Trophoblast cell (in vitro differentiated cells and primary cell): ENCODE measurements around the gene MYO5A.

ENCODE experiments used
- DNase-seq, 2 donors: peaks; one replicate each; pipeline ENCODE4 v3.0.0-alpha.2; 2016
- H2AFZ ChIP-seq: 2 replicates; pipeline ENCODE4 v1.6.1; 2013; ENCODE audit warnings: low read length, moderate library complexity, mild to moderate bottlenecking; ENCODE audit not compliant: insufficient read depth, poor library complexity
- H2AK5ac ChIP-seq: 2 replicates; pipeline ENCODE4 v1.6.1; 2013; ENCODE audit warnings: mild to moderate bottlenecking, low read length
- H2BK120ac ChIP-seq: 2 replicates; pipeline ENCODE4 v1.6.1; 2013; ENCODE audit warnings: low read length, mild to moderate bottlenecking, moderate library complexity; ENCODE audit not compliant: insufficient read depth, poor library complexity
- H2BK12ac ChIP-seq: 2 replicates; pipeline ENCODE4 v1.6.1; 2013; ENCODE audit warnings: mild to moderate bottlenecking, low read length, moderate library complexity
- H2BK5ac ChIP-seq: 2 replicates; pipeline ENCODE4 v1.6.1; 2013; ENCODE audit warnings: low read length, low read depth, moderate library complexity, mild to moderate bottlenecking; ENCODE audit not compliant: poor library complexity
- H3K14ac ChIP-seq: 2 replicates; pipeline ENCODE4 v1.6.1; 2013; ENCODE audit warnings: mild to moderate bottlenecking, low read length
- H3K18ac ChIP-seq: 2 replicates; pipeline ENCODE4 v1.6.1; 2013; ENCODE audit warnings: mild to moderate bottlenecking, low read length
- H3K23ac ChIP-seq: 2 replicates; pipeline ENCODE4 v1.6.1; 2013; ENCODE audit warnings: low read length
- H3K27ac ChIP-seq: 2 replicates; pipeline ENCODE4 v1.5.1; 2013; ENCODE audit warnings: low read depth, mild to moderate bottlenecking, inconsistent platforms, low read length, moderate library complexity
- H3K27me3 ChIP-seq: 2 replicates; pipeline ENCODE4 v1.6.1; 2013; ENCODE audit warnings: inconsistent platforms, mild to moderate bottlenecking, low read length, moderate library complexity; ENCODE audit not compliant: insufficient read depth
- H3K36me3 ChIP-seq, 2 experiments: 1 replicate in 1 of 2; 2 replicates in 1 of 2; pipeline ENCODE4 v1.6.1; 2013; ENCODE audit warnings: low read length in 2 of 2, mild to moderate bottlenecking in 2 of 2, moderate library complexity in 1 of 2; ENCODE audit not compliant: insufficient read depth in 2 of 2, control insufficient read depth in 1 of 2
- H3K4ac ChIP-seq: 2 replicates; pipeline ENCODE4 v1.6.1; 2013; ENCODE audit warnings: low read depth, mild to moderate bottlenecking, low read length, moderate library complexity
- H3K4me1 ChIP-seq, 2 experiments: 1 replicate in 1 of 2; 2 replicates in 1 of 2; pipeline ENCODE4 v1.6.1; 2013; ENCODE audit warnings: low read length in 2 of 2, mild to moderate bottlenecking in 2 of 2, moderate library complexity in 1 of 2; ENCODE audit not compliant: insufficient read depth in 2 of 2, control insufficient read depth in 1 of 2
- H3K4me2 ChIP-seq: 2 replicates; pipeline ENCODE4 v1.6.1; 2013; ENCODE audit warnings: inconsistent platforms, mild to moderate bottlenecking, low read length, moderate library complexity
- H3K4me3 ChIP-seq: 2 replicates; pipeline ENCODE4 v1.5.1; 2013; ENCODE audit warnings: mild to moderate bottlenecking, low read depth, low read length, inconsistent platforms
- H3K79me1 ChIP-seq: one replicate; pipeline ENCODE4 v1.6.1; 2013; ENCODE audit warnings: low read length
- H3K79me2 ChIP-seq: 2 replicates; pipeline ENCODE4 v1.6.1; 2013; ENCODE audit warnings: low read length, mild to moderate bottlenecking; ENCODE audit not compliant: control insufficient read depth, insufficient read depth, poor library complexity
- H3K9ac ChIP-seq: 2 replicates; pipeline ENCODE4 v1.6.1; 2013; ENCODE audit warnings: mild to moderate bottlenecking, low read length
- H3K9me3 ChIP-seq: 2 replicates; pipeline ENCODE4 v1.6.1; 2013; ENCODE audit warnings: low read depth, mild to moderate bottlenecking, control low read depth, inconsistent platforms, low read length; ENCODE audit not compliant: insufficient read depth
- H4K12ac ChIP-seq: 2 replicates; pipeline ENCODE4 v1.6.1; 2013; ENCODE audit warnings: low read depth, mild to moderate bottlenecking, low read length, moderate library complexity
- H4K8ac ChIP-seq: 2 replicates; pipeline ENCODE4 v1.6.1; 2013; ENCODE audit warnings: low read depth, mild to moderate bottlenecking, low read length, moderate library complexity
- H4K91ac ChIP-seq: one replicate; pipeline ENCODE4 v1.6.1; 2013; ENCODE audit warnings: low read depth, mild to moderate bottlenecking, low read length, moderate library complexity
- WGBS: extraction: QIAGEN DNeasy Blood & Tissue Kit; methylation state at CpG from one replicate; pipeline ENCODE4 v1.1.7; 2013; ENCODE audit warnings: missing lambda C conversion rate; ENCODE audit not compliant: insufficient read length, insufficient coverage; ENCODE audit errors: extremely low coverage; 5-methylcytosine and 5-hydroxymethylcytosine counted together

MYO5A gene

DNA sequence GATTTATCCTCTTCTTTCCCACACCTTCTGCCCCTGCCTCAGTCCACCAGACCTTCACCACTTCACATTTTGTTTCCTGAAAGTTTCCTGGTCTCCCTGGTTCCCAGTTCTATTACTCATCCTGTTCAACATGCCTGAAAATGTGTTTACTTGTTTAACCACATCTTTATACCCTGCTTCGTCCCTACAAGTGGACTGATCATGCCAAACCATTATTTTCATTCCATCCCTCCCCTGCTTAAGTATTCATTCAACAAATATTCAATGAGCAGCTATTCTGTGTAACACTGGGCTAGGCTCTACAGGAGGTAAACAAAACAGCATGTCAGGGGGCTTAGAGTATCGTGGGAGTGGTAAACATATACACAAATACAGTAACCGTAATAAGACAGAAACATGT, 5.5 kb downstream of the MYO5A start:
- no peak overlapping the region for H2BK120ac ChIP-seq
- peaks cover 0 to 2% of the 10 kb centered on the region in 2 experiments for H3K4me1 ChIP-seq
- no peak overlapping the region for H3K18ac ChIP-seq
- H3K36me3 ChIP-seq: no peaks in the 10 kb centered on the region
- H3K9ac ChIP-seq: no peak overlapping the region
- no peak overlapping the region for H2AFZ ChIP-seq
- peak; percentile 11 to 36 for DNase-seq
- H3K79me2 ChIP-seq: no peaks in the 10 kb centered on the region
- H3K4me2 ChIP-seq: no peak overlapping the region
- no peak overlapping the region for H3K4ac ChIP-seq
- H2BK12ac ChIP-seq: no peak overlapping the region
- no peak overlapping the region for H3K23ac ChIP-seq
- H4K8ac ChIP-seq: no peak overlapping the region
- H3K27me3 ChIP-seq: peaks cover 2% of the 10 kb centered on the region
- no peak overlapping the region for H2BK5ac ChIP-seq
- no peak overlapping the region for H3K4me3 ChIP-seq
- H4K12ac ChIP-seq: no peak overlapping the region
- WGBS: no CpG with 5 or more reads among the region's 3 CpGs
- H3K79me1 ChIP-seq: no peaks in the 10 kb centered on the region
- H4K91ac ChIP-seq: no peak overlapping the region
- H3K9me3 ChIP-seq: no peaks in the 10 kb centered on the region
- H3K14ac ChIP-seq: no peak overlapping the region
- no peak overlapping the region for H3K27ac ChIP-seq
- H2AK5ac ChIP-seq: no peak overlapping the region

- Histone ChIP-seq H2BK5ac (no peak overlapping the region), H3K9ac (no peak overlapping the region), H3K79me2 (no peaks in the 10 kb centered on the region), H3K18ac (no peak overlapping the region), H4K12ac (no peak overlapping the region), H2AK5ac (no peak overlapping the region), H2BK120ac (no peak overlapping the region), H3K79me1 (no peaks in the 10 kb centered on the region), H3K4me1 (no peaks in the 10 kb centered on the region), H3K23ac (no peak overlapping the region), H2BK12ac (no peak overlapping the region), H4K91ac (no peak overlapping the region), H3K27ac (no peak overlapping the region), H4K8ac (no peak overlapping the region), H3K14ac (no peak overlapping the region), H3K4me3 (no peak overlapping the region), H3K4ac (no peak overlapping the region), H2AFZ (no peak overlapping the region), H3K27me3 (no peaks in the 10 kb centered on the region), H3K4me2 (no peak overlapping the region), H3K36me3 (no peaks in the 10 kb centered on the region), H3K9me3 (no peaks in the 10 kb centered on the region)
- DNase-seq: no peak
- no CpG with 5 or more reads among the region's 3 CpGs for WGBS
These were observed 7.0 kb downstream of the MYO5A start for GRCh38 chr15:52521682-52522081.

GRCh38 chr15:52520421-52520820, 8.3 kb downstream of the MYO5A start:
- H4K12ac ChIP-seq: no peak overlapping the region

DNA sequence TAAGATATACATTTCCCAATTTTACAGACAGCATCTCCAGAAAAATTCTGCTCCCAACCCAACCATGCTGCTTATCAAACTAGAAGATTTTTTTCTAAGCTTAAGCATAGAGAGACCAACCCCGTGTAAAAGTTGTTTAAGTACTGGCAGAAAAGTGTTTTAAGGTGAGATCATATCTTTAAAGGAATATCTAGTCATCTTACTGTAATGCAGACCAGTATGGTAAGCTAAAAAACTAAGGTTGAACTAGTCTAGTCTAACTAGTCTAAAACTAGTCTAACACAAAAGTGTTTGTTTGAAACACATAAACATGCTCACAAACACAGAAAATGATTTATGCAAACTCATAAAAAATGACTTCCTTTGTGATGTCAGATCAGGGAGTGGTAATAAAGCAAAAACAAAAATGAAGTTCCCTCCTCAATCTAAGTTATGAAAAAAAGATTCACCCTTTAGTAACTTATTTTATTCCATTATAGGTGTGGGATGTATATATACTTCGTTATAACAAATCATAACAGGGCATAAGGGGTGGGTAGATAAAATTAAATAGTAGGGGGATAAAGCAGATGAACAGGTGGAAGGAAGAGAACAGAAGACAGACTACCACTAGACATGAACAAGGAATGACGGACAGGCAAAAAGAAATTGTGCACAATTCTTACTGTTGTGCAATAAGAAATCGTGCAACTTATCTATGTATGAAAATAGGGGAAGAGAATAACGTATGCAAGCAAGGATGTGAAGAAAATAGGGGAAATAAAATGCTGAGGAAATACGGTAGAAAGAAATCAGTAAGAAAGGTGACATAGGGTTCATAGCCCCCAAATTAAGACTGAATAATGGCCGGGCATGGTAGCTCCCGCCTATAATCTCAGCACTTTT, 10.0 kb downstream of the MYO5A start:
- no peak overlapping the region for H2BK12ac ChIP-seq
- no peaks in the 10 kb centered on the region for H3K9me3 ChIP-seq
- no peak overlapping the region for H3K4ac ChIP-seq
- WGBS: no CpG with 5 or more reads among the region's 8 CpGs
- peak in 1 of 2 donors; percentile 65 for DNase-seq
- H3K27me3 ChIP-seq: no peaks in the 10 kb centered on the region
- no peak overlapping the region for H2BK5ac ChIP-seq
- no peak overlapping the region for H3K4me2 ChIP-seq
- no peaks in the 10 kb centered on the region for H3K79me2 ChIP-seq
- H4K91ac ChIP-seq: no peak overlapping the region
- no peaks in the 10 kb centered on the region for H3K4me1 ChIP-seq
- no peak overlapping the region for H3K27ac ChIP-seq
- no peak overlapping the region for H4K8ac ChIP-seq
- no peak overlapping the region for H2AFZ ChIP-seq
- no peak overlapping the region for H3K9ac ChIP-seq
- no peaks in the 10 kb centered on the region for H3K36me3 ChIP-seq
- H4K12ac ChIP-seq: no peak overlapping the region
- H3K4me3 ChIP-seq: no peak overlapping the region
- H3K79me1 ChIP-seq: no peaks in the 10 kb centered on the region
- H3K23ac ChIP-seq: no peak overlapping the region
- H3K14ac ChIP-seq: no peak overlapping the region
- H3K18ac ChIP-seq: no peak overlapping the region
- H2BK120ac ChIP-seq: no peak overlapping the region
- no peak overlapping the region for H2AK5ac ChIP-seq

More at GRCh38 chr15:52520421-52520820, 8.3 kb downstream of the MYO5A start:
- no peak overlapping the region for H3K14ac ChIP-seq
- no peak overlapping the region for H2BK5ac ChIP-seq
- no peak overlapping the region for H4K8ac ChIP-seq
- no peak overlapping the region for H3K18ac ChIP-seq
- no peak overlapping the region for H3K4me3 ChIP-seq
- H3K27ac ChIP-seq: no peak overlapping the region
- H3K79me1 ChIP-seq: no peaks in the 10 kb centered on the region
- no peak overlapping the region for H2BK12ac ChIP-seq
- H2AFZ ChIP-seq: no peak overlapping the region
- no peaks in the 10 kb centered on the region for H3K27me3 ChIP-seq
- no peaks in the 10 kb centered on the region for H3K9me3 ChIP-seq
- no peak overlapping the region for H3K9ac ChIP-seq
- H3K79me2 ChIP-seq: no peaks in the 10 kb centered on the region
- no peak overlapping the region for H2AK5ac ChIP-seq
- no peak overlapping the region for H3K4me2 ChIP-seq
- H2BK120ac ChIP-seq: no peak overlapping the region
- DNase-seq: no peak
- no peak overlapping the region for H3K23ac ChIP-seq
- H4K91ac ChIP-seq: no peak overlapping the region
- H3K4me1 ChIP-seq: no peaks in the 10 kb centered on the region
- H3K4ac ChIP-seq: no peak overlapping the region
- no peaks in the 10 kb centered on the region for H3K36me3 ChIP-seq
